ENCODE results near the gene GPR108. TPM values are rescaled to one million over a fixed set of nuclear protein-coding genes. Genes with fewer than 3 reads are reported as not detected.

Gene GPR108
- total RNA-seq, 1 experiment from 2014 or later: 41.8 TPM

- H3K36me3 ChIP-seq (ENCODE audit: insufficient read depth, low read length): no peaks in the 10 kb centered on the region
- H3K9me3 ChIP-seq (ENCODE audit: low read length): peaks cover 4% of the 10 kb centered on the region; the same call in 1 of the 2 replicates
- H3K27ac ChIP-seq (ENCODE audit: low read length): no peak overlapping the region
- no peak for DNase-seq
- no peaks in the 10 kb centered on the region for H3K79me2 ChIP-seq (ENCODE audit: low read length)
- no peaks in the 10 kb centered on the region for H3K27me3 ChIP-seq (ENCODE audit: low read length)
- H3K4me1 ChIP-seq (ENCODE audit: low read length): no peaks in the 10 kb centered on the region
- no peaks in the 10 kb centered on the region for H3K9me2 ChIP-seq (replicated peaks; ENCODE audit: insufficient read depth, low read length)
- H4K20me1 ChIP-seq (ENCODE audit: insufficient read depth, low read depth, low read length): no peaks in the 10 kb centered on the region
- H3K4me2 ChIP-seq (ENCODE audit: low read depth, low read length, poor library complexity, severe bottlenecking): no peak overlapping the region
- H2AFZ ChIP-seq (ENCODE audit: low read length): no peak overlapping the region
- H3K9ac ChIP-seq (ENCODE audit: low read length): no peak overlapping the region
- H3K4me3 ChIP-seq (ENCODE audit: low read length): no peak overlapping the region
Observed at GRCh38 chr19:6693056-6693471, 44.3 kb downstream of the GPR108 start.

- Histone ChIP-seq H3K9ac (ENCODE audit: low read length) (no peak overlapping the region), H3K27me3 (ENCODE audit: low read length) (no peaks in the 10 kb centered on the region), H3K9me2 (replicated peaks; ENCODE audit: insufficient read depth, low read length) (no peaks in the 10 kb centered on the region), H2AFZ (ENCODE audit: low read length) (no peak overlapping the region), H3K9me3 (ENCODE audit: low read length) (peaks cover 4% of the 10 kb centered on the region; the same call in 1 of the 2 replicates), H3K27ac (ENCODE audit: low read length) (no peak overlapping the region), H3K4me2 (ENCODE audit: low read depth, low read length, poor library complexity, severe bottlenecking) (no peak overlapping the region), H3K4me1 (ENCODE audit: low read length) (no peaks in the 10 kb centered on the region), H3K4me3 (ENCODE audit: low read length) (no peak overlapping the region), H3K79me2 (ENCODE audit: low read length) (no peaks in the 10 kb centered on the region), H3K36me3 (ENCODE audit: insufficient read depth, low read length) (no peaks in the 10 kb centered on the region), H4K20me1 (ENCODE audit: insufficient read depth, low read depth, low read length) (no peaks in the 10 kb centered on the region)
- DNase-seq: no peak
Observed at GRCh38 chr19:6692027-6692426, 45.4 kb downstream of the GPR108 start.

- Histone ChIP-seq H4K20me1 (ENCODE audit: insufficient read depth, low read depth, low read length) (no peaks in the 10 kb centered on the region), H3K36me3 (ENCODE audit: insufficient read depth, low read length) (no peaks in the 10 kb centered on the region), H3K9ac (ENCODE audit: low read length) (no peak overlapping the region), H3K4me3 (ENCODE audit: low read length) (no peak overlapping the region), H3K9me2 (replicated peaks; ENCODE audit: insufficient read depth, low read length) (no peaks in the 10 kb centered on the region), H3K79me2 (ENCODE audit: low read length) (no peaks in the 10 kb centered on the region), H3K27me3 (ENCODE audit: low read length) (no peaks in the 10 kb centered on the region), H2AFZ (ENCODE audit: low read length) (no peak overlapping the region), H3K9me3 (ENCODE audit: low read length) (peaks cover 4% of the 10 kb centered on the region; the same call in 1 of the 2 replicates), H3K4me2 (ENCODE audit: low read depth, low read length, poor library complexity, severe bottlenecking) (no peak overlapping the region), H3K4me1 (ENCODE audit: low read length) (no peaks in the 10 kb centered on the region), H3K27ac (ENCODE audit: low read length) (no peak overlapping the region)
- no peak for DNase-seq
Observed at GRCh38 chr19:6691342-6691741, 46.0 kb downstream of the GPR108 start.

- DNase-seq: no peak
- no peaks in the 10 kb centered on the region for H3K27me3 ChIP-seq (ENCODE audit: low read length)
- no peak overlapping the region for H3K4me2 ChIP-seq (ENCODE audit: low read depth, low read length, poor library complexity, severe bottlenecking)
- no peak overlapping the region for H2AFZ ChIP-seq (ENCODE audit: low read length)
- peaks cover 4% of the 10 kb centered on the region; the same call in 1 of the 2 replicates for H3K9me3 ChIP-seq (ENCODE audit: low read length)
- no peak overlapping the region for H3K4me3 ChIP-seq (ENCODE audit: low read length)
- H4K20me1 ChIP-seq (ENCODE audit: insufficient read depth, low read depth, low read length): no peaks in the 10 kb centered on the region
- H3K27ac ChIP-seq (ENCODE audit: low read length): no peak overlapping the region
- H3K9me2 ChIP-seq (replicated peaks; ENCODE audit: insufficient read depth, low read length): no peaks in the 10 kb centered on the region
- H3K4me1 ChIP-seq (ENCODE audit: low read length): no peaks in the 10 kb centered on the region
- H3K36me3 ChIP-seq (ENCODE audit: insufficient read depth, low read length): no peaks in the 10 kb centered on the region
- no peaks in the 10 kb centered on the region for H3K79me2 ChIP-seq (ENCODE audit: low read length)
- H3K9ac ChIP-seq (ENCODE audit: low read length): no peak overlapping the region
Observed at GRCh38 chr19:6690160-6690885, 47.1 kb downstream of the GPR108 start.

GRCh38 chr19:6687114-6687513 lies 50.3 kb downstream of the GPR108 start:
- no peaks in the 10 kb centered on the region for H4K20me1 ChIP-seq (ENCODE audit: insufficient read depth, low read depth, low read length)
- H3K9ac ChIP-seq (ENCODE audit: low read length): no peak overlapping the region
- H3K9me3 ChIP-seq (ENCODE audit: low read length): peaks cover 4% of the 10 kb centered on the region; the same call in 1 of the 2 replicates
- H3K9me2 ChIP-seq (replicated peaks; ENCODE audit: insufficient read depth, low read length): no peaks in the 10 kb centered on the region
- H2AFZ ChIP-seq (ENCODE audit: low read length): no peak overlapping the region
- H3K4me1 ChIP-seq (ENCODE audit: low read length): no peaks in the 10 kb centered on the region
- no peaks in the 10 kb centered on the region for H3K36me3 ChIP-seq (ENCODE audit: insufficient read depth, low read length)
- no peaks in the 10 kb centered on the region for H3K27me3 ChIP-seq (ENCODE audit: low read length)
- no peak overlapping the region for H3K27ac ChIP-seq (ENCODE audit: low read length)
- H3K79me2 ChIP-seq (ENCODE audit: low read length): no peaks in the 10 kb centered on the region
- H3K4me2 ChIP-seq (ENCODE audit: low read depth, low read length, poor library complexity, severe bottlenecking): no peak overlapping the region
- no peak for DNase-seq
- H3K4me3 ChIP-seq (ENCODE audit: low read length): no peak overlapping the region

- Histone ChIP-seq H3K4me1 (ENCODE audit: low read length) (no peaks in the 10 kb centered on the region), H3K27me3 (ENCODE audit: low read length) (no peaks in the 10 kb centered on the region), H3K9me3 (ENCODE audit: low read length) (peaks cover 4% of the 10 kb centered on the region; the same call in 1 of the 2 replicates), H4K20me1 (ENCODE audit: insufficient read depth, low read depth, low read length) (no peaks in the 10 kb centered on the region), H3K27ac (ENCODE audit: low read length) (no peak overlapping the region), H3K4me2 (ENCODE audit: low read depth, low read length, poor library complexity, severe bottlenecking) (no peak overlapping the region), H3K79me2 (ENCODE audit: low read length) (no peaks in the 10 kb centered on the region), H3K9ac (ENCODE audit: low read length) (no peak overlapping the region), H3K36me3 (ENCODE audit: insufficient read depth, low read length) (no peaks in the 10 kb centered on the region), H3K9me2 (replicated peaks; ENCODE audit: insufficient read depth, low read length) (no peaks in the 10 kb centered on the region), H3K4me3 (ENCODE audit: low read length) (no peak overlapping the region), H2AFZ (ENCODE audit: low read length) (no peak overlapping the region)
- DNase-seq: no peak
Observed at GRCh38 chr19:6686628-6686975, 50.8 kb downstream of the GPR108 start.

GRCh38 chr19:6685962-6686627 lies 51.3 kb downstream of the GPR108 start:
- no peak overlapping the region for H3K4me2 ChIP-seq (ENCODE audit: low read depth, low read length, poor library complexity, severe bottlenecking)
- no peaks in the 10 kb centered on the region for H4K20me1 ChIP-seq (ENCODE audit: insufficient read depth, low read depth, low read length)
- no peak overlapping the region for H3K4me3 ChIP-seq (ENCODE audit: low read length)
- no peak overlapping the region for H3K9ac ChIP-seq (ENCODE audit: low read length)
- H3K9me2 ChIP-seq (replicated peaks; ENCODE audit: insufficient read depth, low read length): no peaks in the 10 kb centered on the region
- no peak overlapping the region for H2AFZ ChIP-seq (ENCODE audit: low read length)
- no peak for DNase-seq
- H3K36me3 ChIP-seq (ENCODE audit: insufficient read depth, low read length): no peaks in the 10 kb centered on the region
- no peaks in the 10 kb centered on the region for H3K79me2 ChIP-seq (ENCODE audit: low read length)
- H3K27ac ChIP-seq (ENCODE audit: low read length): no peak overlapping the region
- peaks cover 4% of the 10 kb centered on the region; the same call in 1 of the 2 replicates for H3K9me3 ChIP-seq (ENCODE audit: low read length)
- no peaks in the 10 kb centered on the region for H3K4me1 ChIP-seq (ENCODE audit: low read length)
- H3K27me3 ChIP-seq (ENCODE audit: low read length): no peaks in the 10 kb centered on the region

- no peak overlapping the region for H3K9ac ChIP-seq (ENCODE audit: low read length)
- H3K4me2 ChIP-seq (ENCODE audit: low read depth, low read length, poor library complexity, severe bottlenecking): no peak overlapping the region
- H3K79me2 ChIP-seq (ENCODE audit: low read length): no peaks in the 10 kb centered on the region
- no peaks in the 10 kb centered on the region for H3K9me2 ChIP-seq (replicated peaks; ENCODE audit: insufficient read depth, low read length)
- H2AFZ ChIP-seq (ENCODE audit: low read length): no peak overlapping the region
- H3K4me1 ChIP-seq (ENCODE audit: low read length): no peaks in the 10 kb centered on the region
- H3K36me3 ChIP-seq (ENCODE audit: insufficient read depth, low read length): no peaks in the 10 kb centered on the region
- peaks cover 4% of the 10 kb centered on the region; the same call in 1 of the 2 replicates for H3K9me3 ChIP-seq (ENCODE audit: low read length)
- H3K27me3 ChIP-seq (ENCODE audit: low read length): no peaks in the 10 kb centered on the region
- no peak for DNase-seq
- no peak overlapping the region for H3K27ac ChIP-seq (ENCODE audit: low read length)
- H3K4me3 ChIP-seq (ENCODE audit: low read length): no peak overlapping the region
- H4K20me1 ChIP-seq (ENCODE audit: insufficient read depth, low read depth, low read length): no peaks in the 10 kb centered on the region
Observed at GRCh38 chr19:6685482-6685881, 51.9 kb downstream of the GPR108 start.
